Pulmonary artery endothelial cell (primary cell): ENCODE results near the gene MCL1. TPM values are rescaled to one million over a fixed set of nuclear protein-coding genes. Genes with fewer than 3 reads are reported as not detected.

Experiments
- DNase-seq: peaks from one replicate; pipeline ENCODE4 v3.0.0-alpha.2; 2011; ENCODE audit warnings: low read depth, low spot score
- total RNA-seq: library from RNA; depleted of rRNA; stranded (reverse); fragments of >200 nt; gene quantifications from 2 replicates; pipeline ENCODE4 v1.2.3, GENCODE V29; 2014

MCL1 gene
- total RNA-seq, 1 donor from 2014 or later = 227 TPM

DNA sequence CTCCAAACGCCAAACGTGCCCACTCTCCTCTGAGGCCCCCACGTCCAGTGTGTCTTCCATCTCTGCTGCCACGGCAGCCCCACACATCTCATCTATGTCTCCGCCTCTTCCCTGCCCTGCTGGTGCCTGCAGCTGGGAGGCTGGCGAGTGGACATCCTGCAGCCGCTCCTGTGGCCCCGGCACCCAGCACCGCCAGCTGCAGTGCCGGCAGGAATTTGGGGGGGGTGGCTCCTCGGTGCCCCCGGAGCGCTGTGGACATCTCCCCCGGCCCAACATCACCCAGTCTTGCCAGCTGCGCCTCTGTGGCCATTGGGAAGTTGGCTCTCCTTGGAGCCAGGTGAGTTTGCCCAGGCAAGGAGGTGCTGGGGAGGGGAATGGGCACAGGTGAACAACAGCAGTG is 21.6 kb downstream of the MCL1 start:
- DNase-seq = no peak

DNA sequence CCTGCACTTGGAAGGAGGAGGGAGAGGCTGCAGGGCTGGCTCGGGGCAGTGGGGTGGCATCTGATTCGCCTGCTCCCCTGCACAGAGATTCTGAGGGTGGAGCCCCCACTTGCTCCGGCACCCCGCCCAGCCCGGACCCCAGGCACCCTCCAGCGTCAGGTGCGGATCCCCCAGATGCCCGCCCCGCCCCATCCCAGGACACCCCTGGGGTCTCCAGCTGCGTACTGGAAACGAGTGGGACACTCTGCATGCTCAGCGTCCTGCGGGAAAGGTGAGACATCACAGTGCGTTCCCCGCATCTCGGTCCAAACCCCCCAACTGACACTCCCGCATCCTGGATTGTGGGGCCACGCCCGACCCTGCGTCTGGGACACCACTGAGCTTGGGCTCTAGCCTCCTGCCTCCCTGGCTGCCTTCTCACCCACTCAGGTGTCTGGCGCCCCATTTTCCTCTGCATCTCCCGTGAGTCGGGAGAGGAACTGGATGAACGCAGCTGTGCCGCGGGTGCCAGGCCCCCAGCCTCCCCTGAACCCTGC is 22.3 kb downstream of the MCL1 start:
- no peak for DNase-seq

DNA sequence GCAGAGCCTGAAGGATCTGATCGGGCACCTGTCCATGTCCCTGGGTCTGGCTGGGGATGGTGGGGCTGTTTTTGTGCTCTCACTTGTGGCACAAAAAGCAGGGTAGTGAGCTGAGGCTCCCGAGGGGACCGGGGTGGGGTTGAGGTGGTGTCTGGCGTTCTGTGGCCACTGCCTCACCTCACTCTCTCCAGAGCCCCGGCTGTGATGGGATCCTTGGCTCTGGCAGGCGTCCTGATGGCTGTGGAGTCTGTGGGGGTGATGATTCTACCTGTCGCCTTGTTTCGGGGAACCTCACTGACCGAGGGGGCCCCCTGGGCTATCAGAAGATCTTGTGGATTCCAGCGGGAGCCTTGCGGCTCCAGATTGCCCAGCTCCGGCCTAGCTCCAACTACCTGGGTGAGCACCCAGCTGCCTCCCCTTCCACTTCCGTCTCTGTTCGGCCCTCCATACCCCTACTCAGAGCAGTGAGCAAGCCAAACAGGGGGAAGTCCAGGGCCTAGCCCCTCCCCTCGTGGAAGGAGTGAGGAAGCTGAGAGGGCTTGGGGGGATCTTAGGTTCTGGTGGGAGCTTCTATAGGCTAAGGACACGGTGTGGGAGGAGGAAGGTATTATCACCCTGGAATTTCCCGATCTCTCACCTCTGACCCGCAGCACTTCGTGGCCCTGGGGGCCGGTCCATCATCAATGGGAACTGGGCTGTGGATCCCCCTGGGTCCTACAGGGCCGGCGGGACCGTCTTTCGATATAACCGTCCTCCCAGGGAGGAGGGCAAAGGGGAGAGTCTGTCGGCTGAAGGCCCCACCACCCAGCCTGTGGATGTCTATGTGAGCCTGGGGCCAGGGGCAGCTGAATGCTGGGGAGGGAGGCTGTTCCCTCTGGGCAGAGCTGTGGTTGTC is 23.2 kb downstream of the MCL1 start:
- no peak for DNase-seq

DNA sequence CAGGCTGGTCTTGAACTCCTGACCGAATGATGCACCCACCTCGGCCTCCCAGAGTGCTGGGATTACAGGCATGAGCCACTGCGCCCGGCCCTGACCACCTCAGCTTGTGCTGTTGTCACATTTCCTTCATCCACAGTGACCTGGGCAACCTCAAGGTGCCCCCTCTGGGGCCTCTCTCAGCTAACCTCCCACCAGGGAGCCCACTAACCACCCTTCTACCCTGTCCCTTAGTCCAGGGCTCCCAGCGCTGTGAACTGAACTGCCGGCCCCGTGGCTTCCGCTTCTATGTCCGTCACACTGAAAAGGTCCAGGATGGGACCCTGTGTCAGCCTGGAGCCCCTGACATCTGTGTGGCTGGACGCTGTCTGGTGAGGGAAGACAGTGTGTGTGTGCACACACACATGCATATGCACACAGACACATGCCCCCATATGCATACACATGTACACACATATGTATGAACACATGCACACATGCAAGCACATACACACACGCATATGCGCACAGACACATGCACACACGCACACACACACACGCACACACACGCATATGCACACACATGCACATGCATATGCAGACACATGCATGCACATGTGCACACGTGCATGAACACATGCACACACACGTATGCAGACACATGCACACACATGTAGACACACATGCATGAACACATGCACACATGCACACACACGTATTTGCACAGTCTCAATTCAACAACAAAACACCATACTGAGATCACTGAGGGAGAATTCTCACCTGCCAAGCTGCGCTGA is 24.0 kb downstream of the MCL1 start:
- no peak for DNase-seq

DNA sequence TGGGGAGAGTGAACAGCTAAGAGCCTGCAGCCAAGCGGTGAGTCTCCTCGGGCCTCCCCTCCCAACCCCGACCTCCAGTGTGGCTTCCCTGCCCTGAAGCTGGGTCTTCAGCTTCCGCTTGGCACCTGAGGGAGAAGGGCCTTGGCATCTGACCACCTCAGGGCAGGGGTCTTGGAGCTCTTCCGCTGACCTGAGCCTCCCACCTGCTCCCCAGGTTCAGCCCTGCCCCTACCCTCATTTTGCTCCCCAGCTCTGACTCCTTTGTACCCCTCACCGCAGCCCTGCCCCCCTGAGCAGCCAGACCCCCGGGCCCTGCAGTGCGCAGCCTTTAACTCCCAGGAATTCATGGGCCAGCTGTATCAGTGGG is 25.3 kb downstream of the MCL1 start:
- no peak for DNase-seq

DNA sequence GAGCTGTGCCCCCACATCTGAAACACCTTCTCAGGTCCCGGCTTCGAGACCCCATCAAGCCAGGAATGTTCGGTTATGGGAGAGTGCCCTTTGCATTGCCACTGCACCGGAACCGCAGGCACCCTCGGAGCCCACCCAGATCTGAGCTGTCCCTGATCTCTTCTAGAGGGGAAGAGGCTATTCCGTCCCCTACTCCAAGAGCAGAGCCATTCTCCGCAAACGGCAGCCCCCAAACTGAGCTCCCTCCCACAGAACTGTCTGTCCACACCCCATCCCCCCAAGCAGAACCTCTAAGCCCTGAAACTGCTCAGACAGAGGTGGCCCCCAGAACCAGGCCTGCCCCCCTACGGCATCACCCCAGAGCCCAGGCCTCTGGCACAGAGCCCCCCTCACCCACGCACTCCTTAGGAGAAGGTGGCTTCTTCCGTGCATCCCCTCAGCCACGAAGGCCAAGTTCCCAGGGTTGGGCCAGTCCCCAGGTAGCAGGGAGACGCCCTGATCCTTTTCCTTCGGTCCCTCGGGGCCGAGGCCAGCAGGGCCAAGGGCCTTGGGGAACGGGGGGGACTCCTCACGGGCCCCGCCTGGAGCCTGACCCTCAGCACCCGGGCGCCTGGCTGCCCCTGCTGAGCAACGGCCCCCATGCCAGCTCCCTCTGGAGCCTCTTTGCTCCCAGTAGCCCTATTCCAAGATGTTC is 25.9 kb downstream of the MCL1 start:
- no peak for DNase-seq

DNA sequence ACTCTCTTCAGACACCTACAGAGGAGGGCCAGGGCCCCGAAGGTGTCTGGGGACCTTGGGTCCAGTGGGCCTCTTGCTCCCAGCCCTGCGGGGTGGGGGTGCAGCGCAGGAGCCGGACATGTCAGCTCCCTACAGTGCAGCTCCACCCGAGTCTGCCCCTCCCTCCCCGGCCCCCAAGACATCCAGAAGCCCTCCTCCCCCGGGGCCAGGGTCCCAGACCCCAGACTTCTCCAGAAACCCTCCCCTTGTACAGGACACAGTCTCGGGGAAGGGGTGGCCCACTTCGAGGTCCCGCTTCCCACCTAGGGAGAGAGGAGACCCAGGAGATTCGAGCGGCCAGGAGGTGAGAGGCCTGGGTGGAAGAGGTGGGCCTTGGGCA is 26.5 kb downstream of the MCL1 start:
- DNase-seq = no peak

DNA sequence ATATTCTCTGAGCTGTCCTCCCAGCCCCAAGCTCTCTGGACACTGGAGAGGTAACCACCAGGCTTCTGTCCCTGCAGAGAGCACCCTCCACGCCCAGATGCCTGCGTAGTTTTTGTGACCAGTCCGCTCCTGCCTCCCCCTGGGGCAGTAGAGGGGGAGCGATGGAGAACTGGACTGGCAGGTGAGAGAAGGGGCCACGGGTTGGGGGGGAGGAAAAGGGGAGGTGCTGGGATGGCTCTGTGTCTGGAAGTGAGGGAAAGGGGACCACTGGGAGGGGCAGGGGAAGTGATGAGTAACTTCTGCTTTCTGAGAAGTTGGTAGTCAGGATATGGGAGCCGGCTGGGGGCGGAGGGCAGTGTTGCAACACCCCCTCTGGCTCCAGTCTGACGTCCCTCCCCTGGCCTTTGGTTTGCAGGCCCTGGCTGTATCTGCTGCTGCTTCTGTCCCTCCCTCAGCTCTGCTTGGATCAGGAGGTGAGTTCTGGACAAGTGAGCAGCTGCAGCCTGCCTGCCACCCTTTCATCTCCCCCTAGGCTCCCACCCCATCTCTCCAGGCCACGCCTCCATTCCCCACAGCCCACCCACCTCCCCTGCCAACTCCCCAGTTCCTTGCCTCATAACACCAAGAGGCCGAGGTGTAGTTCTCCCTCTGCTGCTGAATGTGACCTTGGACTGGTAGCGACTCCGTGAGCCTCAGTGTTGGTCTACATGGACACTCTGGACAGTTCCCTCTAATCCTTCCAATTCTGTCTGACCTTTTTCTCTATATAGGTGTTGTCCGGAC is 27.1 kb downstream of the MCL1 start:
- DNase-seq = no peak

DNA sequence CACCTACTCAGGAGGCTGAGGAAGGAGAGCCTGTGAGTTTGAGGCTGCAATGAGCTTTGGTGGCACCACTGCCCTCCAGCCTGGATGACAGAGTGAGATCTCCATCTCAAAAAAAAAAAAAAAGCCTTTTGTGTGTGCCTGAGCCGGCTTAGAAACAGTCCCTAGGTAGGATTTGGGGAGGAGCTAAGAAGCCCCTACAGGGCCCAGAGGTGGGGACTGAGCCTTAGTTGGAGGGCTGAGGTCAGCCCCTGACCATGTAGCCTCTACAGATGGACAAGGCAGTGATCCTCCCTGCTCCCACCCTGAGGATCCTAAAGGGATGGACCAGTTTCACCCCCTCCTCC is 27.7 kb downstream of the MCL1 start:
- DNase-seq = no peak

DNA sequence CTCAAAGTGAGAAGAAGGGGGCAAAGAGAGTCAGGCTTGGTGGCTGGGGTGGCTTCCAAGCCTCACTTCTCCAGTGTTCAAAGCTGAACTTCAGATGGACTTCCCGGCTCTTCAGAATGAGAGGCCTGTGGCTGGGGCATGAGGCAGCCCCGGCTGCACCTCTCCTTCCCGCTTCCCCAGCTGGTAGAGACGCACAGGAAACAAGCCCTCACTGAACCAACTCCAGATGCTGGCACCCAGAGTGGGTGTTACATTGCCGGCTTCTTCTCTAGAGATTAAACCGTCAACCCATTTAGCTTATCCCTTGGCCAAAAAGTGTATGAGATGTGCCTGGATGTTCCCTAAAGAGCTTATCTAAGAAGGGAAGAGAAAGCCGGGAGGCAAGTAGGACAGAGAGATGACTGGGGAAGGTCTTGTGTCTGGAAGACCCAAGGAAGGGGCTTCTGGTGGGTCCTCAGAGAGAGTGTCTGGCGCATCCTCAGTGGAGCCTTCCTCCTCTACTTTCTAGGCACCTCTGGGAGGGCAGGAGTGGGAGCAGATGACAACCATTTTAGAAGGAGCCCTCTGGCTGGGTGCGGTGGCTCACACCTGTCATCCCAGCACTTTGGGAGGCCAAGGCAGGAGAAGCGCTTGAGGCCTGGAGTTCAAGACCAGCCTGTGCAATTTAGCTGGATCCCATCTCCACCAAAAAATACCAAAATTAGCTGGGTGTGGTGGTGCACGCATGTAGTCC is 28.2 kb downstream of the MCL1 start:
- DNase-seq = no peak

DNA sequence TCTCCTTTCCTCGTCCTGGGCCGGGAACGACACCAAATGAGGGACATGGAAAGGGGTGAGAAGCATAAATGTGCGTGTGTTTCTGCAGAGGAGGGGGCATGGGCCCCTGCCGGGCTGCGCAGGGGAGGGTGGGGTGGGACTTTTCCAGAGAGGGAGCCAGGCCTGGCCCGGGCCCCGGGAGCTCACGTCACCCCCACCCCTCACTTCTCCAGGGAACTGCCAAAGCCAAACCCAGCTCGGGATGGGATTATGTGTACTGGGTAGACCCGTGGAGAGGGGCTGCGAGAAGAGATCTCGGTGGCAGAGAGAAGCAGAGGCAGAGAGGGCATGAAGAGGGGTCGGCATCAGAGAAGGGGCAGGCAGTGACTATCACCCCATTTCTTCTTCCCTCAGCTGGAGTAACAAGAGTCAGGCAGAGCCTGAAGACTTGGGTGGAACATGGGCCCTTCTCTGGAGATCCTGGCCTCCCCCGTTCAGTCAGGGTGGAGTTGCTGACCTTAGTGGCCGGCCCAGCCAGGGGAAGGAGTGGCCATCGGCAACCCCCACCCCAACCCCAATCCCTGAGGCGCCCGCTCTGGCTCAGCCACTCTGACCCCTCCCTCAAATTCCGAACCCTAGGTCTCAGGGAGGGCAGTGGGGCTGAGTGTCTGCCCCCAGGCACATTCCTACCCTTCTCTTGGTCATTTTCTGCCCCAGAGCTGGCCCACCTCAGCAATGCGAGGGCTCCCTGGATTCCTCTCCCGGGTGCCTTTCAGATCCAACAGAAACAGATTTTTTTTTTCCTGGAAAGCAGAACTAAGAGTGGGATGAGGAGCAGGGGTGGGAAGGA is 29.0 kb downstream of the MCL1 start:
- DNase-seq = no peak

DNA sequence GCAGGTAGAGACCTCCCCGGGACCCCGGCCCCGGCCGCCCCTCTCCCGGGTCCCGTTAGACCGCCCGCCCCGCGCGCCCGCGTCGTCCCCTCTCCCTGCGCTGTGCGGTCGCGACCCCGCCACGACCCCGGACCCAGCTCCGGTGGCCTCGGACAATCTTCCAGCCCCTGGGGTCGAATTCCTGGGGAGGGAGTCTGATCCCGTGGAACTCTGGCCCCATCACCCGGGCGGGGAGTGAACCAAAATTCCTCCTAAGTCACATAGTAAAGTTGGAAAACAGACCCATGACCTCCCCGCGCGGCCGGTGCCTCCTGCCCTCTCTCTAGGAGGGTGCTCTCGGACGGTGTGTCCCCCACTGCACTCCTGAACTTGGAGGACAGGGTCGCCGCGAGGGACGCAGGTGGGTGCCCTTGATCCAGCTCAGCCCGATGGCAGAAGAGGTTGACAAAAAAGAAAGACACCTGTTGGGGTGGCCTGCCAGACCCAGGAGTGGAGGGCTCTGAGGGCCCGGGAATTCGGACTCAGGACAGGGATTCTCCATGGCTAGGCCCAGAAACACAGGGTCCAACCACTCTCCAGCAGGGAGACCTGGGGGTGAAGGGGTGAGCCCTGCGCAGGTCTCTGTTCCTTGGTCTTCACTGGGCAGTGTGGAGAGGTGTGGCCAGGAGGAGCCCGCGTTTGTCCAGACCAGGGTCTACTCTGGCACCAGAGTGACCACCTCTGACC is 29.8 kb downstream of the MCL1 start:
- DNase-seq = no peak

DNA sequence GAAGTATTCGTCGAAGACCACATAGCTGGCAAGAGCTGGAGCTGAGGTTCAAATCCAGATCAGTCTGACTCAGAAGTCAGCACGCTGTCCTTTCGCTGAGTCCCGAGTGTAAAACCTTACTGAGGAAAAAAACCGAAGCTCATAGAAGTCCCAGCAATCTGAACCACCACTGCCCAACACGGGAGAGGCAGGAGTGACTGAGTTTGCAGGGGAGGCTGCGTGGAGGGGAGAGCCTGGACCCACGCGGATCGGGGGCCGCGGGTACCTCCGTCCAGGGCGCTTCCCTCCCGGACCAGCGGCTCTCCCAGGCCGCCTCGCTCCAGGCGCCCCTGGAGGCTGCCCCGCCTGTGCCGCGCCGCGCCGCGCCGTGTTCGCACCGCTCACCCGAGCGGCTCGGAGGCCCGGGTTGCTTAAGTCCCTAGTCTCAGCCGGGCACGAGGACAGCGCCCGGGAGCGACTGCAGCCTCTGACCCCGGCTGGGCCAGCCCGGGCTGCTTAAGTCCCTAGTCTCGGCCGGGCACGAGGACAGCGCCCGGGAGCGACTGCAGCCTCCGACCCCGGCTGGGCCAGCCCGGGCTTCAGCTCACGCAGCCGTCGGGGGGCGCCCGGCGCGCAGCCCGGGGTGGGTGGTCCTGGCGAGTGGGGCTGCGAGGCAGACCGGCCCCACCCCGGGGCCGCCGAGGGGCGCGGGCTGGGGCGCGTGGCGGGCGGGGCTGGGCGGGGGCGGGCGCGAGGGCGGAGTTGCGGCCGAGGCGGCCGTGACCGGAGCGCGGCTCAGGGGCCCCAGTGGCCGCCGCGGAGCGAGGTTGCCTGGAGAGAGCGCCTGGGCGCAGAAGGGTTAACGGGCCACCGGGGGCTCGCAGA is 30.5 kb downstream of the MCL1 start, which contains the start of gene ADAMTSL4:
ADAMTSL4 (plus strand) TSS at position 777 of the 864 bp plus-strand sequence. CDS start 2,881 bp downstream, outside the sequence.
- no peak for DNase-seq

DNA sequence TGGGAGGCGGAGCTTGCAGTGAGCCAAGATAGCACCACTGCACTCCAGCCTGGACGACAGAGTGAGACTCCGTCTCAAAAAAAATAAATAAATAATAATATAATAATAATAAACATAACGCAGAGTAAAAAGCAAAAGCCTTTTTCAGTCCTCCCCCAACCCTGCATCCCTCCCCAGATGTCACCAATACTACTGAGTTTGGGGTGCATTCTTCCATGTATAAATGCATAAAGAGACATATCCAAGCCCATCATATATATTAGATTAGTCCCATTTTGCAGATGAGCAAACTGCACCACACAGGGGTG is 31.1 kb downstream of the MCL1 start:
- DNase-seq = no peak

DNA sequence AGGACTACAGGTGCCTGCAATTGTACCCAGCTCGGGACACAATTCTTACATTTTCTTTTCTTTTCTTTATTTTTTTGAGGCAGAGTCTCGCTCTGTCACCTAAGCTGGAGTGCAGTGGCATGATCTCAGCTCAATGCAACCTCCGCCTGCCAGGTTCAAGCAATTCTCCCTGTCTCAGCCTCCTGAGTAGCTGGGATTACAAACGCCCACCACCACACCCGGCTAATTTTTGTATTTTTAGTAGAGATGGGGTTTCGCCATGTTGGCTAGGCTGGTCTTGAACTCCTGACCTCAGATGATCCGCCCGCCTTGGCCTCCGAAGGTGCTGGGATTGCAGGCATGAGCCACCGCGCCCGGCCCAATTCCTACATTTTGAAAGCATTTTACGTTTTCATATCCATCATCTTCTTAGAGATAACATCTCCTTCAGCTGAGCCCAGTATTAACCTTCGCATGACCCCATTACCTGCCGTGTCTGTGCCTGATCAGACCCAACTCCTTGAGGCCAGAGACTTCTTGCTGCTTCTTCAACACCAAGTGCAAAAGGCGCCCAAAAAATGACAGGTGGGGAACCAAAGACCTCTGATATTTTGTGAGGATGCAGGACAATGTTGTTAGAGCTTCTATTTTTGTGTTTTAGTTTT is 33.0 kb downstream of the MCL1 start:
- DNase-seq = no peak

DNA sequence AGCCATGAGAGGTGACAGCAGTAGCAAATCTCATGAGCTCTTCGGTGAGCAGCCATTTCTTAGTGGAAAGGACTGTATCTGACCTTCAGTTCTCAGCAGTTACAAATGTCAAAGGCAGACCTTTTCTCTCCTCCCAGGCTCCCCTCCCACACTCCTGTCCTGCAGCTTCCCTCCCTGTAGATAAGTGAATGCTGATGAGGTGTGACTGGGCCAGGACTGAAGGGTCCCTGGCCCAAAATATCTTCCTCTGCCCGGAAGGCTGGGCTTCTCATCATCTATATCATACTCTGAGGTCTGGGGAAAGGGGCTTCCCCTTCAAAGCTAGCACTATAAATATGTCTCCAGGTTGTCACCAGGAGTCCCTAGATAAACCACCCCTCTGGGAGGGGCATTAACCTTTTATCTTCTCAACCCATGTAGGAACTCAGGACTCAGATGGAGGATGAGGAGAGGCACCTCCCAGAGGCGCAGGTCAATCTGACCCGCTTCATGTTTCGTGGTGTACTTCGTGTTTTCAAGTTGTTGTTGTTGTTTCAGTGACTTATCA is 33.9 kb downstream of the MCL1 start:
- DNase-seq = no peak

DNA sequence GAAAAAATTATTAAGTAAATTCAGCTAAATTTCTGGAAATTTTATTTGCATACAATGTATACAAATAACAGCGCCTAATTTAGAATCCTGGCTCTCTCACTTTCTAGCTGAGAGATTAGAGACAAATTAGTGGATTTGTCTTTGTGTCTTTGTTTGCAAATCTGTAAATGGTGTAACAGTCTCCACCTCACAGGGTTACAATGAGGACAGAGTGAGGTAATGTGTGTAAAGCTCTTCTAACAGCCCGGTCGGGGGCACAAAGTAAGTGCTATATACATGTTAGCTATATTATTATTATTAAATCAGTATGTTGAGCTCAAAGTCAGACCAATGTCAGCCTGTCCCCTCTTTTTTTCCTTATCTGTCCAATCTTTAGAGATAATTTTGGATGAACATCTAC is 35.2 kb downstream of the MCL1 start:
- no peak for DNase-seq
